ENCODE results near the gene USP6NL. TPM values are rescaled to one million over a fixed set of nuclear protein-coding genes. Genes with fewer than 3 reads are reported as not detected.

Gene USP6NL
- polyA plus RNA-seq, 1 experiment = 13.0 TPM

DNA sequence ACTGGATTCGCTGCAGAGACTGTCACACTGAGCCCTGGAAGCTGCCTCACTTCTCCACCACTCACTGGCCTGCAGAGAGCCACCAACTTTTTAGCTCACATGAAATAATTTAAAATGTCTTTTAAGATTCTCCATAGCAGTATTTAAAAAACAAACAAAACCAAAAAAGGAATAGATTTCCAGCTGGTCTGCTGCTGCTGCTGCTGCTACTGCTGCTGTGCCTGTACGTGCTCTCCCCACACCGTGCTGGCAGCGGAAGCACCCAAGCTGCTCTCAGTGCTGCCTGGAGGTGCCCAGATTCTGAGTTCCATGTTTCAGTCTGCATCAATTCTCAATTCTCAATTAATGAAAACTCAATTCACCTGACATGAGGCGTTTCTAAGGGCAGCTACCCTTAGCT lies 146.0 kb downstream of the USP6NL start:
- H3K27ac ChIP-seq (ENCODE audit: low read depth, low read length) = no peak overlapping the region
- no peak for DNase-seq (ENCODE audit: low read depth, low spot score)
- CTCF ChIA-PET = interaction anchor here (0.7 to 1.4 kb wide), 2 partner anchors 41 to 293 kb away, joined by 3 to 4 read pairs; no protein-coding TSS in a partner anchor
- H3K27me3 ChIP-seq (ENCODE audit: control insufficient read depth, insufficient read depth, low read length) = no peaks in the 10 kb centered on the region
- TF ChIP-seq, protein P1, sequence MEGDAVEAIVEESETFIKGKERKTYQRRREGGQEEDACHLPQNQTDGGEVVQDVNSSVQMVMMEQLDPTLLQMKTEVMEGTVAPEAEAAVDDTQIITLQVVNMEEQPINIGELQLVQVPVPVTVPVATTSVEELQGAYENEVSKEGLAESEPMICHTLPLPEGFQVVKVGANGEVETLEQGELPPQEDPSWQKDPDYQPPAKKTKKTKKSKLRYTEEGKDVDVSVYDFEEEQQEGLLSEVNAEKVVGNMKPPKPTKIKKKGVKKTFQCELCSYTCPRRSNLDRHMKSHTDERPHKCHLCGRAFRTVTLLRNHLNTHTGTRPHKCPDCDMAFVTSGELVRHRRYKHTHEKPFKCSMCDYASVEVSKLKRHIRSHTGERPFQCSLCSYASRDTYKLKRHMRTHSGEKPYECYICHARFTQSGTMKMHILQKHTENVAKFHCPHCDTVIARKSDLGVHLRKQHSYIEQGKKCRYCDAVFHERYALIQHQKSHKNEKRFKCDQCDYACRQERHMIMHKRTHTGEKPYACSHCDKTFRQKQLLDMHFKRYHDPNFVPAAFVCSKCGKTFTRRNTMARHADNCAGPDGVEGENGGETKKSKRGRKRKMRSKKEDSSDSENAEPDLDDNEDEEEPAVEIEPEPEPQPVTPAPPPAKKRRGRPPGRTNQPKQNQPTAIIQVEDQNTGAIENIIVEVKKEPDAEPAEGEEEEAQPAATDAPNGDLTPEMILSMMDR (IDR thresholded peaks at IDR 0.05; ENCODE audit: low read depth, low read length) = no peak
- H3K9me3 ChIP-seq (ENCODE audit: control insufficient read depth, insufficient read depth, low read length) = no peaks in the 10 kb centered on the region; the same call in 1 of the 2 replicates
- POLR2A ChIA-PET = no interaction called here
- H3K4me3 ChIP-seq (ENCODE audit: low read depth, low read length) = no peak overlapping the region

DNA sequence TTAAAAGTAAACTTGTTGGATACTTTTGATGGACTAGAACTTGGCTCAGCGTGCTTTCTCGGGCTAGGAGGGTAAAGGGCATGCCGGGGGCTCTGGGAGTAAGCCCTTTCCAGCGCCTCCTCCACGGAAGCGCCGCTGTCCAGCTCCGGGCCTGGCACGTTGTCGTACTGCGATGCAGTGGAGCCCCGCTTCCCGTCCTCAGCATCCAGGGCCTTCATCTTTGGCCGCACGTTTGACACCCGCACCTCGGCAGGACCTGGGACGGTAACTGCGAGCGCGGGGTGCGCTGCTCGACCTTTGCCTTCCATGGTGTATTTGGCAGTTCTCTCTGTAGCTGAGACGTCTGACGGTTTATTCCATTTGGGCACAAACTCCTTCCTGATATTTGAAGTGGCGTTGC lies 148.3 kb downstream of the USP6NL start:
- Histone ChIP-seq H3K4me3 (ENCODE audit: low read depth, low read length) (no peak overlapping the region), H3K27me3 (ENCODE audit: control insufficient read depth, insufficient read depth, low read length) (no peaks in the 10 kb centered on the region), H3K27ac (ENCODE audit: low read depth, low read length) (no peak overlapping the region), H3K9me3 (ENCODE audit: control insufficient read depth, insufficient read depth, low read length) (no peaks in the 10 kb centered on the region; the same call in 1 of the 2 replicates)
- POLR2A ChIA-PET = no interaction called here
- TF ChIP-seq, protein P1 (IDR thresholded peaks at IDR 0.05; ENCODE audit: low read depth, low read length) = no peak
- CTCF ChIA-PET = no interaction called here
- no peak for DNase-seq (ENCODE audit: low read depth, low spot score)

DNA sequence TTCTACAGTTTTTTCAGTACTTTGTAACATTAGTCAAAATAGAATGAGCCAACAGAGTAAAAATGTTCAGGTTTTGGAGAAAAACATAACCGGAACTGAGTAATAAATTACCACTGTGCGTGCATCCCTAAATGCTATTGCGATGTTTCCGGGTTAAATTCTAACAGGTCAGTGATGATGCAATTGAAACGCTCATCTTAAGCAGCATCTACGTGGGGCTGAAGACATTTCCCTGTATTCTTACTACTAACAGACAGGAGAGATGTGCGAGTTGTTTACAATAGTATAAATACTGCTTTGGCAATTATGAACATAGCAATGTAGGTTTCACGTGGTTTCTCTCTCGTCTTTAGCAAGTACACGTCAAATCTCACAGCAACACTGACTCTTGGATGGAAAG lies 149.4 kb downstream of the USP6NL start:
- Histone ChIP-seq H3K9me3 (ENCODE audit: control insufficient read depth, insufficient read depth, low read length) (no peaks in the 10 kb centered on the region; the same call in 1 of the 2 replicates), H3K4me3 (ENCODE audit: low read depth, low read length) (no peak overlapping the region), H3K27ac (ENCODE audit: low read depth, low read length) (no peak overlapping the region), H3K27me3 (ENCODE audit: control insufficient read depth, insufficient read depth, low read length) (no peaks in the 10 kb centered on the region)
- DNase-seq (ENCODE audit: low read depth, low spot score) = no peak
- TF ChIP-seq, protein P1 (IDR thresholded peaks at IDR 0.05; ENCODE audit: low read depth, low read length) = no peak
- ChIA-PET POLR2A (no interaction called here), CTCF (no interaction called here)

DNA sequence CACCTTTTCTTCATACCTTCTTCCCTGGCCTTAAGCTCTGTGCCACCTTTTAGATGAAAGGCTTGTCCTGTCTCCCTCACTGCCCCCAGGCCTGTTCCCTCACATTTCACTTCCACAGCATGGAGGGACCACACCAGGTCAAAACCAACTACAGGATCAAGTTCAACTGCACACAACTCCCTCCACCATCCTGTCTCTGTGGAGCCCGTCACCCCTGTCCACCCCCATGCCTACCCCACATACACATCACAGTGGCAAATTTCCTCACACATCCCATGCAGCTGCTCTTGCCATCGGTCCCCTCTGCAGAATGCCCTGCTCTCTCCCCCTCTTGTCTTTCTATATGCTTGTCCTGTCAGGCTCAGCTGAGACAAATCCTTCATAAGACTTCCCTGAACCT lies 154.1 kb downstream of the USP6NL start:
- ChIA-PET CTCF (no interaction called here), POLR2A (no interaction called here)
- H3K27me3 ChIP-seq (ENCODE audit: control insufficient read depth, insufficient read depth, low read length) = no peaks in the 10 kb centered on the region
- H3K27ac ChIP-seq (ENCODE audit: low read depth, low read length) = no peak overlapping the region
- DNase-seq (ENCODE audit: low read depth, low spot score) = no peak
- no peak overlapping the region for H3K4me3 ChIP-seq (ENCODE audit: low read depth, low read length)
- no peaks in the 10 kb centered on the region for H3K9me3 ChIP-seq (ENCODE audit: control insufficient read depth, insufficient read depth, low read length)
- TF ChIP-seq, protein P1 (IDR thresholded peaks at IDR 0.05; ENCODE audit: low read depth, low read length) = no peak

DNA sequence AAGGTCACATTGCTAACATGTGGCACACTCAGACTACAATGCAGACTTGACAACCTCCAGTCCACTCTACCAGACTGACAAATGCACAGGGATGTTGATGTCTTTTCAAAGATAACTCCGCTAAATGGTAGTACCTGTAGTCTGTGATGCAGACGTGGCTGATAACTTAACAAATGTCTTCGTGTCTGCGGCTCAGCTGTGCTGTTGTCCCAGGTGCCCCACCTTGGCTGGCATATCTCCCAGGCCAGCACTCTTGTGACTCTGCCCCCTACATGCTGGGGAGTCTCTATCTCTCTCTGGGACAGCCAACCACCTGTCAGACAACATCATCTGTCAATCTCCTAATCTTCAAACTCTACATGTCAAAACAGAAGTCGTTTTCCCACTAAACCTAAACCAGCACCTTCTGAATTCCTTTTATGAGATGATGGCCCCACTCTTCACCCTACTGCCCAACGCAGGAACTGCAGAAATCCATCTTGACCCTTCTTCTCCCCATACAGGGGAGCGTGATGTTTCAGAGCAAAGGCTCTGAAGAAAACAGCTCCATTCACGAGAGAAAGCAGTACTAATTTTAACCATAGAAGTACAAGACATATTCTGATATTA lies 156.4 kb downstream of the USP6NL start:
- Histone ChIP-seq H3K27ac (ENCODE audit: low read depth, low read length) (no peak overlapping the region), H3K27me3 (ENCODE audit: control insufficient read depth, insufficient read depth, low read length) (no peaks in the 10 kb centered on the region), H3K4me3 (ENCODE audit: low read depth, low read length) (no peak overlapping the region), H3K9me3 (ENCODE audit: control insufficient read depth, insufficient read depth, low read length) (no peaks in the 10 kb centered on the region)
- TF ChIP-seq, protein P1 (IDR thresholded peaks at IDR 0.05; ENCODE audit: low read depth, low read length) = peak; percentile 31
- ChIA-PET POLR2A (no interaction called here), CTCF (no interaction called here)
- DNase-seq (ENCODE audit: low read depth, low spot score) = no peak
